ENCODE results near the gene LPIN2. TPM values are rescaled to one million over a fixed set of nuclear protein-coding genes. Genes with fewer than 3 reads are reported as not detected.

The LPIN2 gene
- 28.2 TPM for polyA plus RNA-seq (2013, experiment 1 of 4)
- 33.5 TPM for polyA plus RNA-seq (2013, experiment 2 of 4)
- 21.0 TPM for polyA plus RNA-seq (2013, experiment 3 of 4)
- polyA plus RNA-seq (2013, experiment 4 of 4) = 25.9 TPM

GRCh38 chr18:3013024-3013804 lies at the start of gene LPIN2:
Gene LPIN2 (minus strand): TSS chr18:3013144. CDS start chr18:2960840, 52,304 bp downstream.
- H3K27ac ChIP-seq (ENCODE audit: insufficient read depth, low read depth, low read length, poor library complexity, severe bottlenecking) = peak within 1 kb of the TSS; percentile 91
- WGBS, 2 experiments = 4% methylated on average over 77 to 78 of the region's 78 CpGs
- H3K4me1 ChIP-seq (ENCODE audit: control insufficient read depth, insufficient read depth, low read length) = no peaks in the 10 kb centered on the region
- H3K36me3 ChIP-seq (ENCODE audit: control insufficient read depth, insufficient read depth, low read length) = no peaks in the 10 kb centered on the region
- no peaks in the 10 kb centered on the region for H3K9me3 ChIP-seq (ENCODE audit: control insufficient read depth, low read length)
- peak within 1 kb of the TSS; percentile 70 for H3K4me3 ChIP-seq (ENCODE audit: insufficient read depth, low read depth, low read length)
- no peaks in the 10 kb centered on the region for H3K27me3 ChIP-seq (ENCODE audit: control insufficient read depth, insufficient read depth, low read length, poor library complexity, severe bottlenecking)

GRCh38 chr18:3061581-3062312 lies 48.8 kb upstream of the LPIN2 start:
- H3K4me3 ChIP-seq (ENCODE audit: insufficient read depth, low read depth, low read length) = no peak overlapping the region
- H3K36me3 ChIP-seq (ENCODE audit: control insufficient read depth, insufficient read depth, low read length) = no peaks in the 10 kb centered on the region
- no peaks in the 10 kb centered on the region for H3K27me3 ChIP-seq (ENCODE audit: control insufficient read depth, insufficient read depth, low read length, poor library complexity, severe bottlenecking)
- no peaks in the 10 kb centered on the region for H3K4me1 ChIP-seq (ENCODE audit: control insufficient read depth, insufficient read depth, low read length)
- peaks cover 2% of the 10 kb centered on the region for H3K9me3 ChIP-seq (ENCODE audit: control insufficient read depth, low read length)
- H3K27ac ChIP-seq (ENCODE audit: insufficient read depth, low read depth, low read length, poor library complexity, severe bottlenecking) = no peak overlapping the region
- WGBS, 2 experiments = 91% methylated on average over 10 to 11 of the region's 11 CpGs

GRCh38 chr18:3060667-3061580 lies 48.0 kb upstream of the LPIN2 start:
- Histone ChIP-seq H3K36me3 (ENCODE audit: control insufficient read depth, insufficient read depth, low read length) (no peaks in the 10 kb centered on the region), H3K27me3 (ENCODE audit: control insufficient read depth, insufficient read depth, low read length, poor library complexity, severe bottlenecking) (no peaks in the 10 kb centered on the region), H3K27ac (ENCODE audit: insufficient read depth, low read depth, low read length, poor library complexity, severe bottlenecking) (no peak overlapping the region), H3K4me3 (ENCODE audit: insufficient read depth, low read depth, low read length) (no peak overlapping the region), H3K4me1 (ENCODE audit: control insufficient read depth, insufficient read depth, low read length) (no peaks in the 10 kb centered on the region), H3K9me3 (ENCODE audit: control insufficient read depth, low read length) (peaks cover 2% of the 10 kb centered on the region)
- 92 to 96% methylated on average over 15 of the region's 15 CpGs for WGBS, 2 experiments

- WGBS, 2 experiments = 90 to 91% methylated on average over 2 of the region's 3 CpGs
- Histone ChIP-seq H3K4me3 (ENCODE audit: insufficient read depth, low read depth, low read length) (no peak overlapping the region), H3K9me3 (ENCODE audit: control insufficient read depth, low read length) (no peaks in the 10 kb centered on the region), H3K4me1 (ENCODE audit: control insufficient read depth, insufficient read depth, low read length) (no peaks in the 10 kb centered on the region), H3K27ac (ENCODE audit: insufficient read depth, low read depth, low read length, poor library complexity, severe bottlenecking) (no peak overlapping the region), H3K36me3 (ENCODE audit: control insufficient read depth, insufficient read depth, low read length) (no peaks in the 10 kb centered on the region), H3K27me3 (ENCODE audit: control insufficient read depth, insufficient read depth, low read length, poor library complexity, severe bottlenecking) (no peaks in the 10 kb centered on the region)
These were observed 46.3 kb upstream of the LPIN2 start for GRCh38 chr18:3059272-3059671.

- Histone ChIP-seq H3K27me3 (ENCODE audit: control insufficient read depth, insufficient read depth, low read length, poor library complexity, severe bottlenecking) (no peaks in the 10 kb centered on the region), H3K9me3 (ENCODE audit: control insufficient read depth, low read length) (no peaks in the 10 kb centered on the region), H3K36me3 (ENCODE audit: control insufficient read depth, insufficient read depth, low read length) (no peaks in the 10 kb centered on the region), H3K4me3 (ENCODE audit: insufficient read depth, low read depth, low read length) (no peak overlapping the region), H3K4me1 (ENCODE audit: control insufficient read depth, insufficient read depth, low read length) (no peaks in the 10 kb centered on the region), H3K27ac (ENCODE audit: insufficient read depth, low read depth, low read length, poor library complexity, severe bottlenecking) (no peak overlapping the region)
- 87 to 92% methylated on average over 6 of the region's 6 CpGs for WGBS, 2 experiments
These were observed 45.6 kb upstream of the LPIN2 start for GRCh38 chr18:3058328-3059191.

GRCh38 chr18:3057526-3057925 lies 44.6 kb upstream of the LPIN2 start:
- no peak overlapping the region for H3K4me3 ChIP-seq (ENCODE audit: insufficient read depth, low read depth, low read length)
- H3K27ac ChIP-seq (ENCODE audit: insufficient read depth, low read depth, low read length, poor library complexity, severe bottlenecking) = no peak overlapping the region
- no peaks in the 10 kb centered on the region for H3K4me1 ChIP-seq (ENCODE audit: control insufficient read depth, insufficient read depth, low read length)
- WGBS, 2 experiments = 91 to 93% methylated on average over 4 of the region's 4 CpGs
- H3K27me3 ChIP-seq (ENCODE audit: control insufficient read depth, insufficient read depth, low read length, poor library complexity, severe bottlenecking) = no peaks in the 10 kb centered on the region
- no peaks in the 10 kb centered on the region for H3K9me3 ChIP-seq (ENCODE audit: control insufficient read depth, low read length)
- no peaks in the 10 kb centered on the region for H3K36me3 ChIP-seq (ENCODE audit: control insufficient read depth, insufficient read depth, low read length)

GRCh38 chr18:3056311-3056710 lies 43.4 kb upstream of the LPIN2 start:
- H3K27me3 ChIP-seq (ENCODE audit: control insufficient read depth, insufficient read depth, low read length, poor library complexity, severe bottlenecking) = no peaks in the 10 kb centered on the region
- H3K27ac ChIP-seq (ENCODE audit: insufficient read depth, low read depth, low read length, poor library complexity, severe bottlenecking) = no peak overlapping the region
- H3K36me3 ChIP-seq (ENCODE audit: control insufficient read depth, insufficient read depth, low read length) = no peaks in the 10 kb centered on the region
- H3K9me3 ChIP-seq (ENCODE audit: control insufficient read depth, low read length) = no peaks in the 10 kb centered on the region
- H3K4me3 ChIP-seq (ENCODE audit: insufficient read depth, low read depth, low read length) = no peak overlapping the region
- WGBS, 2 experiments = 86 to 90% methylated on average over 9 of the region's 9 CpGs
- H3K4me1 ChIP-seq (ENCODE audit: control insufficient read depth, insufficient read depth, low read length) = no peaks in the 10 kb centered on the region

- Histone ChIP-seq H3K27me3 (ENCODE audit: control insufficient read depth, insufficient read depth, low read length, poor library complexity, severe bottlenecking) (no peaks in the 10 kb centered on the region), H3K9me3 (ENCODE audit: control insufficient read depth, low read length) (no peaks in the 10 kb centered on the region), H3K36me3 (ENCODE audit: control insufficient read depth, insufficient read depth, low read length) (no peaks in the 10 kb centered on the region), H3K27ac (ENCODE audit: insufficient read depth, low read depth, low read length, poor library complexity, severe bottlenecking) (no peak overlapping the region), H3K4me3 (ENCODE audit: insufficient read depth, low read depth, low read length) (no peak overlapping the region), H3K4me1 (ENCODE audit: control insufficient read depth, insufficient read depth, low read length) (peaks cover 1% of the 10 kb centered on the region)
- 86 to 90% methylated on average over 4 of the region's 4 CpGs for WGBS, 2 experiments
These were observed 42.9 kb upstream of the LPIN2 start for GRCh38 chr18:3055816-3056215.

- H3K27ac ChIP-seq (ENCODE audit: insufficient read depth, low read depth, low read length, poor library complexity, severe bottlenecking) = no peak overlapping the region
- no peak overlapping the region for H3K4me3 ChIP-seq (ENCODE audit: insufficient read depth, low read depth, low read length)
- H3K9me3 ChIP-seq (ENCODE audit: control insufficient read depth, low read length) = no peaks in the 10 kb centered on the region
- WGBS, 2 experiments = 92 to 100% methylated on average over 2 to 4 of the region's 4 CpGs
- no peaks in the 10 kb centered on the region for H3K36me3 ChIP-seq (ENCODE audit: control insufficient read depth, insufficient read depth, low read length)
- H3K4me1 ChIP-seq (ENCODE audit: control insufficient read depth, insufficient read depth, low read length) = peaks cover 5% of the 10 kb centered on the region
- no peaks in the 10 kb centered on the region for H3K27me3 ChIP-seq (ENCODE audit: control insufficient read depth, insufficient read depth, low read length, poor library complexity, severe bottlenecking)
These were observed 42.3 kb upstream of the LPIN2 start for GRCh38 chr18:3055186-3055728.

All from ectodermal cell (in vitro differentiated cells).